Measurements from ENCODE around the gene SRPK2.

- TF ChIP-seq CTCF (IDR thresholded peaks at IDR 0.05) = no peak
- no peak for TF ChIP-seq POLR2A (IDR thresholded peaks at IDR 0.05)
- TF ChIP-seq POLR2AphosphoS5 (IDR thresholded peaks at IDR 0.05) = no peak
Measured at GRCh38 chr7:105188201-105188600, 200.5 kb downstream of the SRPK2 start.

All from prostate gland (tissue), 2 donors.